Measurements from ENCODE around the gene PEAR1.

Gene PEAR1

GRCh38 chr1:156929596-156930238 lies 36.2 kb downstream of the PEAR1 start:
- in situ Hi-C loops (cut with MboI; ENCODE audit: low pct_unique_long_range_greater_than_20kb, low sequenced_read_pairs) = no loop called here
- DNase-seq = no peak

GRCh38 chr1:156930483-156930882 lies 37.0 kb downstream of the PEAR1 start:
- in situ Hi-C loops (cut with MboI; ENCODE audit: low pct_unique_long_range_greater_than_20kb, low sequenced_read_pairs) = no loop called here
- no peak for DNase-seq

GRCh38 chr1:156931211-156931952 lies 37.9 kb downstream of the PEAR1 start:
- in situ Hi-C loops (cut with MboI; ENCODE audit: low pct_unique_long_range_greater_than_20kb, low sequenced_read_pairs) = no loop called here
- no peak for DNase-seq

GRCh38 chr1:156931974-156932710 lies 38.6 kb downstream of the PEAR1 start:
- in situ Hi-C loops (cut with MboI; ENCODE audit: low pct_unique_long_range_greater_than_20kb, low sequenced_read_pairs) = no loop called here
- no peak for DNase-seq

- in situ Hi-C loops (cut with MboI; ENCODE audit: low pct_unique_long_range_greater_than_20kb, low sequenced_read_pairs) = no loop called here
- no peak for DNase-seq
These were observed 39.6 kb downstream of the PEAR1 start for GRCh38 chr1:156933136-156933535.

GRCh38 chr1:156935505-156936128 lies 42.1 kb downstream of the PEAR1 start:
- no peak for DNase-seq
- in situ Hi-C loops (cut with MboI; ENCODE audit: low pct_unique_long_range_greater_than_20kb, low sequenced_read_pairs) = no loop called here

GRCh38 chr1:156936191-156936590 lies 42.7 kb downstream of the PEAR1 start:
- DNase-seq = no peak
- in situ Hi-C loops (cut with MboI; ENCODE audit: low pct_unique_long_range_greater_than_20kb, low sequenced_read_pairs) = no loop called here

GRCh38 chr1:156936721-156937220 lies 43.3 kb downstream of the PEAR1 start:
- DNase-seq = no peak
- in situ Hi-C loops (cut with MboI; ENCODE audit: low pct_unique_long_range_greater_than_20kb, low sequenced_read_pairs) = no loop called here

- in situ Hi-C loops (cut with MboI; ENCODE audit: low pct_unique_long_range_greater_than_20kb, low sequenced_read_pairs) = no loop called here
- DNase-seq = no peak
These were observed 44.4 kb downstream of the PEAR1 start for GRCh38 chr1:156937883-156938282.

- DNase-seq = no peak
- in situ Hi-C loops (cut with MboI; ENCODE audit: low pct_unique_long_range_greater_than_20kb, low sequenced_read_pairs) = no loop called here
These were observed 45.3 kb downstream of the PEAR1 start for GRCh38 chr1:156938813-156939212.

GRCh38 chr1:156939786-156940334 lies 46.3 kb downstream of the PEAR1 start:
- DNase-seq = no peak
- in situ Hi-C loops (cut with MboI; ENCODE audit: low pct_unique_long_range_greater_than_20kb, low sequenced_read_pairs) = no loop called here

- in situ Hi-C loops (cut with MboI; ENCODE audit: low pct_unique_long_range_greater_than_20kb, low sequenced_read_pairs) = no loop called here
These were observed 48.2 kb downstream of the PEAR1 start for GRCh38 chr1:156941675-156942074.

GRCh38 chr1:156942176-156942575 lies 48.7 kb downstream of the PEAR1 start:
- in situ Hi-C loops (cut with MboI; ENCODE audit: low pct_unique_long_range_greater_than_20kb, low sequenced_read_pairs) = no loop called here
- no peak for DNase-seq

More at GRCh38 chr1:156941675-156942074, 48.2 kb downstream of the PEAR1 start:
- DNase-seq = no peak

GRCh38 chr1:156942576-156942975 lies 49.1 kb downstream of the PEAR1 start:
- DNase-seq = no peak
- in situ Hi-C loops (cut with MboI; ENCODE audit: low pct_unique_long_range_greater_than_20kb, low sequenced_read_pairs) = no loop called here

- no peak for DNase-seq
- in situ Hi-C loops (cut with MboI; ENCODE audit: low pct_unique_long_range_greater_than_20kb, low sequenced_read_pairs) = no loop called here
These were observed 50.2 kb downstream of the PEAR1 start for GRCh38 chr1:156943756-156944155.

- DNase-seq = no peak
- in situ Hi-C loops (cut with MboI; ENCODE audit: low pct_unique_long_range_greater_than_20kb, low sequenced_read_pairs) = no loop called here
These were observed 50.8 kb downstream of the PEAR1 start for GRCh38 chr1:156944268-156944667.

GRCh38 chr1:156944848-156945247 lies 51.3 kb downstream of the PEAR1 start:
- no peak for DNase-seq
- in situ Hi-C loops (cut with MboI; ENCODE audit: low pct_unique_long_range_greater_than_20kb, low sequenced_read_pairs) = no loop called here

GRCh38 chr1:156945881-156946661 lies 52.6 kb downstream of the PEAR1 start:
- no peak for DNase-seq
- in situ Hi-C loops (cut with MboI; ENCODE audit: low pct_unique_long_range_greater_than_20kb, low sequenced_read_pairs) = no loop called here

GRCh38 chr1:156947127-156947526 lies 53.6 kb downstream of the PEAR1 start:
- in situ Hi-C loops (cut with MboI; ENCODE audit: low pct_unique_long_range_greater_than_20kb, low sequenced_read_pairs) = no loop called here
- DNase-seq = no peak

All from KBM-7 (cell line).